ENCODE data around the gene C19orf73. TPM values are rescaled to one million over a fixed set of nuclear protein-coding genes. Genes with fewer than 3 reads are reported as not detected.
A peak's percentile ranks its signal among the peaks of the same experiment; 100 is the strongest.

C19orf73 gene
- total and polyA plus RNA-seq, 2 experiments from 2014 or later = 8.1 to 9.1 TPM

GRCh38 chr19:49142866-49143335 lies 24.0 kb upstream of the C19orf73 start:
- H3K27ac ChIP-seq (ENCODE audit: low read depth) = no peak overlapping the region
- no peak overlapping the region for H3K27ac Mint-ChIP-seq

GRCh38 chr19:49141352-49141751 lies 22.4 kb upstream of the C19orf73 start:
- no peak for DNase-seq (ENCODE audit: low spot score)
- Mint-ChIP-seq H3K9me3 (no peaks in the 10 kb centered on the region), H3K4me1 (peaks cover 17% of the 10 kb centered on the region), H3K36me3 (ENCODE audit: low read depth) (peaks cover 10% of the 10 kb centered on the region), H3K27ac (no peak overlapping the region), H3K4me3 (peak overlapping the region; percentile 15), H3K27me3 (ENCODE audit: insufficient read depth, low read depth, poor library complexity) (peaks cover 13% of the 10 kb centered on the region)
- H3K27me3 ChIP-seq (ENCODE audit: insufficient read depth) = no peaks in the 10 kb centered on the region
- no peaks in the 10 kb centered on the region for H3K79me2 ChIP-seq (replicated peaks; ENCODE audit: insufficient read depth)
- 0 out of 2 replicates have a peak, but pooled peaks cover 5% of the 10 kb centered on the region for H3F3A ChIP-seq (replicated peaks; ENCODE audit: low read depth)
- H3K36me3 ChIP-seq (ENCODE audit: insufficient read depth) = no peaks in the 10 kb centered on the region
- no peak overlapping the region for H3K27ac ChIP-seq (ENCODE audit: low read depth)
- no peak overlapping the region for H2AFZ ChIP-seq
- H3K9me2 ChIP-seq (ENCODE audit: insufficient read depth) = no peaks in the 10 kb centered on the region
- H3K4me3 ChIP-seq = no peak overlapping the region
- no peak overlapping the region for H3K4me2 ChIP-seq
- H3K4me1 ChIP-seq (ENCODE audit: insufficient read depth) = peaks cover 12% of the 10 kb centered on the region
- no peaks in the 10 kb centered on the region for H4K20me1 ChIP-seq (replicated peaks; ENCODE audit: insufficient read depth)
- no peak for ATAC-seq
- TF ChIP-seq ZNF331 (CRISPR knock-in tag; IDR thresholded peaks at IDR 0.05; ENCODE audit: low read depth) = no peak
- no peak for TF ChIP-seq JUNB (IDR thresholded peaks at IDR 0.05; ENCODE audit: unreplicated experiment)
- no peak for TF ChIP-seq REST (IDR thresholded peaks at IDR 0.05; ENCODE audit: unreplicated experiment)
- no peak for TF ChIP-seq ZNF114 (CRISPR knock-in tag; IDR thresholded peaks at IDR 0.05)
- no peak for TF ChIP-seq NANOG (IDR thresholded peaks at IDR 0.05; ENCODE audit: borderline replicate concordance)
- TF ChIP-seq ETS1 (IDR thresholded peaks at IDR 0.05) = no peak
- no peak for TF ChIP-seq CTCF (conservative IDR thresholded peaks at IDR 0.05; ENCODE audit: low read depth in 2 of 2)
- TF ChIP-seq EZH2phosphoT487 (IDR thresholded peaks at IDR 0.05; ENCODE audit: unreplicated experiment) = no peak
- TF ChIP-seq EZH2 (IDR thresholded peaks at IDR 0.05; ENCODE audit: low read depth, unreplicated experiment) = no peak

More at GRCh38 chr19:49142866-49143335, 24.0 kb upstream of the C19orf73 start:
- Histone ChIP-seq H3K4me1 (ENCODE audit: insufficient read depth) (peaks cover 20% of the 10 kb centered on the region), H3K9me2 (ENCODE audit: insufficient read depth) (0 out of 2 replicates have a peak, but pooled peaks cover 3% of the 10 kb centered on the region), H3F3A (replicated peaks; ENCODE audit: low read depth) (0 out of 2 replicates have a peak, but pooled peaks cover 5% of the 10 kb centered on the region), H3K79me2 (replicated peaks; ENCODE audit: insufficient read depth) (no peaks in the 10 kb centered on the region), H3K4me2 (peak overlapping the region; percentile 84), H3K4me3 (peak overlapping the region; percentile 64), H2AFZ (no peak overlapping the region), H3K36me3 (ENCODE audit: insufficient read depth) (no peaks in the 10 kb centered on the region), H4K20me1 (replicated peaks; ENCODE audit: insufficient read depth) (no peaks in the 10 kb centered on the region), H3K27me3 (ENCODE audit: insufficient read depth) (no peaks in the 10 kb centered on the region)
- peak; percentile 87 for ATAC-seq
- H3K4me1 Mint-ChIP-seq = peaks cover 28% of the 10 kb centered on the region
- peak overlapping the region; percentile 88 for H3K4me3 Mint-ChIP-seq
- no peaks in the 10 kb centered on the region; the same call in 1 of the 3 replicates for H3K36me3 Mint-ChIP-seq (ENCODE audit: low read depth)
- DNase-seq (ENCODE audit: low spot score) = peak; percentile 99
- TF ChIP-seq POLR2AphosphoS5 (IDR thresholded peaks at IDR 0.05; ENCODE audit: low read depth) (peak; percentile 69), STAT1 (IDR thresholded peaks at IDR 0.05; ENCODE audit: unreplicated experiment) (no peak)
- peaks cover 13% of the 10 kb centered on the region for H3K27me3 Mint-ChIP-seq (ENCODE audit: insufficient read depth, low read depth, poor library complexity)
- H3K9me3 Mint-ChIP-seq = no peaks in the 10 kb centered on the region

Data from GM23338 (cell line).